Ascending aorta (tissue), 2 donors: ENCODE results near the gene TNFSF4. TPM values are rescaled to one million over a fixed set of nuclear protein-coding genes. Genes with fewer than 3 reads are reported as not detected.

Experiments used
- DNase-seq, 2 donors: peaks; one replicate each; pipeline ENCODE4 v3.0.0-alpha.2; 2019; ENCODE audit warnings: low spot score in 2 of 2
- H3K27ac ChIP-seq, 2 donors: fragments of 200-600 bp; sonication (generic); one replicate each; pipeline ENCODE4 v1.5.1; 2016 to 2017; ENCODE audit warnings: mild to moderate bottlenecking in 1 of 2
- H3K27me3 ChIP-seq: fragments of 200-600 bp; sonication (generic); one replicate; pipeline ENCODE4 v1.5.1; 2017
- H3K36me3 ChIP-seq, 2 donors: fragments of 200-600 bp; sonication (generic); one replicate each; pipeline ENCODE4 v1.5.1; 2016
- H3K4me1 ChIP-seq, 2 donors: fragments of 200-600 bp; sonication (generic); one replicate each; pipeline ENCODE4 v1.5.1; 2016 to 2017; ENCODE audit warnings: mild to moderate bottlenecking in 1 of 2
- H3K4me3 ChIP-seq, 2 donors: fragments of 200-600 bp; sonication (generic); one replicate each; pipeline ENCODE4 v1.5.1; 2016 to 2017; ENCODE audit warnings: mild to moderate bottlenecking in 1 of 2
- H3K9me3 ChIP-seq, 2 donors: fragments of 200-600 bp; sonication (generic); one replicate each; pipeline ENCODE4 v1.5.1; 2016
- CTCF ChIP-seq, 3 experiments: fragments of 200-600 bp in 2 of 3; fragments of 450-650 bp in 1 of 3; sonication (generic) in 2 of 3; IDR thresholded peaks; one replicate each; pipeline ENCODE4 v1.5.1; 2016 to 2019; ENCODE audit warnings: antibody characterized with exemption in 3 of 3, mild to moderate bottlenecking in 1 of 3, moderate library complexity in 1 of 3
- intact Hi-C: fragments of 100-400 bp; cut with DNase I; formaldehyde crosslinking; loops from one replicate; pipeline ENCODE4 v1.15.1; 2023
- total RNA-seq: library from RNA; depleted of rRNA; stranded (reverse); fragments of >200 nt; gene quantifications from one replicate; pipeline ENCODE4 v1.1.0, GENCODE V29; 2016

TNFSF4 gene
- total RNA-seq, 1 donor from 2014 or later = 0.75 TPM

DNA sequence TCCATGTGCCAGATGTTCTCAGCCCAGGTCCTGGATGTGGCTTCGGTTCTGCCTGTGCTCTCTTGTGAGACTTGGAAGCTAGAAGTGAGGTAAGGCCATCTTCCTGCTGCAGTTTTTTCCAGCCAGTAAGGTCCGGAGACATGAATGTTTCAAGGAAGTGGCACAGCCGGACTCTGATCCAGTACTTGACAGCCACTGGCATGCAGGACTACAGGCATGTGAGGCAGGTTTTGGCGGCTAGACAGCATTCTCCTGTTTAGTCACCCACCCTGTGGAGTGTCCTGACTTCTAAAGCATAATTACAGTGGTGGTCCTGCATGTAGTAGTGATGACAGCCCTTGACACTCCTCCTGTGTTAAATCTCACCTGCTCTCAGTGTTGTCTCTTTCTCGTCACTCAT is 72.3 kb downstream of the TNFSF4 start:
- no peak for DNase-seq
- no peak overlapping the region for H3K4me3 ChIP-seq
- H3K27me3 ChIP-seq = no peaks in the 10 kb centered on the region
- no peaks in the 10 kb centered on the region for H3K36me3 ChIP-seq
- H3K9me3 ChIP-seq = no peaks in the 10 kb centered on the region
- intact Hi-C loops = no loop called here
- no peak for TF ChIP-seq CTCF (IDR thresholded peaks at IDR 0.05)
- H3K4me1 ChIP-seq = no peaks in the 10 kb centered on the region
- no peak overlapping the region for H3K27ac ChIP-seq

GRCh38 chr1:173134029-173134428 is 73.1 kb downstream of the TNFSF4 start:
- Histone ChIP-seq H3K27ac (no peak overlapping the region), H3K4me1 (no peaks in the 10 kb centered on the region), H3K36me3 (no peaks in the 10 kb centered on the region), H3K9me3 (no peaks in the 10 kb centered on the region), H3K27me3 (no peaks in the 10 kb centered on the region), H3K4me3 (no peak overlapping the region)
- DNase-seq = no peak
- TF ChIP-seq CTCF (IDR thresholded peaks at IDR 0.05) = no peak
- intact Hi-C loops = no loop called here

Other genes starting within 250 kb of the TNFSF4 start
- not detected for gene TNFSF18, start 156.4 kb downstream of the TNFSF4 start, total RNA-seq